NCI-H748 treated with DMSO at 0.1 percent for 48 hours (cell line): ENCODE measurements around the gene C3orf52.
"Not testable (repeated sequence)": the region's sequence is repeated elsewhere in the genome, so short reads cannot be mapped to it uniquely, and the experiment has no call there.

Source experiments
- DNase-seq: peaks from one replicate; lab custom pipeline; 2025; lab: John Stamatoyannopoulos, UW

C3orf52 gene, protein sequence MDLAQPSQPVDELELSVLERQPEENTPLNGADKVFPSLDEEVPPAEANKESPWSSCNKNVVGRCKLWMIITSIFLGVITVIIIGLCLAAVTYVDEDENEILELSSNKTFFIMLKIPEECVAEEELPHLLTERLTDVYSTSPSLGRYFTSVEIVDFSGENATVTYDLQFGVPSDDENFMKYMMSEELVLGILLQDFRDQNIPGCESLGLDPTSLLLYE

GRCh38 chr3:112086076-112086854 lies at the start of gene C3orf52:
Gene C3orf52 (plus strand): TSS chr3:112086389. CDS start chr3:112086408, 19 bp downstream.
- DNase-seq, result peak; percentile 61

DNA sequence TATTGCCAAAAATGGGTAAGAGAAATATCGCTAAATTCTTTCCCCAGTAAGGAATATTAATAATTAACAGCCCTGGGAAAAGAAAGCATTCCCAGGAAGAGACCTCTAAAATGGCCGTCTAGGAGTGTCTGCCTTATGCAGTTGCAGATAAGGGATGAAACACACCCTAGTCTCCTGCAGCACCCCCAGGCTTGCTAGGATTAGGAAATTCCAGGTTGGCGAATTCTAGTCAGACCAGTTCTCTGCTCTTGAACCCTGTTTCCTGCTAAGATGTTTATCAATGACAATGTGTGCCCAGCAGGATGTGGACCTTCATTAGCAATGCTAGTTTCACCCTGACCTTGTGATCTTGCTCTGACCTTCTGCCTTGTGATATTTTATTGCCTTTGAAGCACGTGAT lies 49.0 kb upstream of the C3orf52 start:
- DNase-seq, result not testable (repeated sequence)

DNA sequence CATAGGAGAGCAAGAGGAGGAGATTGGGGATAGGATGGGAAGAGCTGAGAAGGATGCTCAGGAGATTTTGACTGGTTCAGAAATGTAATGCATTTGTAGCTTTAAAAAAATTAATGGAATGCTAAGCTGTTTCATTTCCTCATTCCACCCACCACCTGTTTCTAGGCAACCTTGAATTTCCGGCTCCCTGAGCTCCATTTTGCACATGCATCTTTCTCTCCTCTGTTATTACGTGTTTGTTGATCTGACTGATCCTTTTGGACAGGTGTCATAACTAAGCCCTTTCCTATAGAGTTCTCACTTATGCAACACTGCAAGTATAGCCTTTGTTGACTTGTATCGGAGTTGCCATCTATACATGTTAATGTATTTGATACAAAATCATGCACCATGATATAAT lies 47.3 kb upstream of the C3orf52 start:
- DNase-seq, result no peak

GRCh38 chr3:112041321-112041720 lies 44.9 kb upstream of the C3orf52 start:
- DNase-seq, result no peak

- DNase-seq, result peak; percentile 99
Observed at GRCh38 chr3:112042842-112043280, 43.3 kb upstream of the C3orf52 start.

DNA sequence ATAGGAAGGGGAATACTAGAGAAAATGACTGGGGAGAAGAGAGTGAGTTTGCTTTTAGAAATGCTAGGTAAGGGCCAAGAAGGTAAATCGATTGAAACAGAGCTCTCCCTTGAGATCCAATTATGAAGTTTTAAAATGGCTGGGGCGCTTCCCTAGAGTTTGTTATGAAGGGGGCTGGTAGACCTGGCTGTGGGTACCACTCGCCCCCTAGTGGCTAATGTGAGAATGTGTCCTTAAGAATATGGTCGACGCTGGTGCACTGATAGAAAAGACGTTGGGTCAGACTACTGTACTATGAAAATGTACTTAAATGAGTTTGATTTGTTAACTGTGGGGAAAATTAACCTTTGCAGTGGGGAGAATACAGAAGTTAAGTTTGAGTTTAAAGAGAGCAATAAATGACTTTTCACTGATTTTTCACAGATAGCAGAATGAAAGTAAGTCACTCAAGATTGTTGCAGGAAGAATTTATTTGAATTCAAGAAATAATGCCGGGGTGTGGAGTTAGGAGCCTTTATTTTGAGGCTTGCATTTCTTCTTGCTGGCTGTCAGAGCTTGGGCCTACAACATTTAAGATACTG lies 42.5 kb upstream of the C3orf52 start:
- DNase-seq, result peak; percentile 80

DNA sequence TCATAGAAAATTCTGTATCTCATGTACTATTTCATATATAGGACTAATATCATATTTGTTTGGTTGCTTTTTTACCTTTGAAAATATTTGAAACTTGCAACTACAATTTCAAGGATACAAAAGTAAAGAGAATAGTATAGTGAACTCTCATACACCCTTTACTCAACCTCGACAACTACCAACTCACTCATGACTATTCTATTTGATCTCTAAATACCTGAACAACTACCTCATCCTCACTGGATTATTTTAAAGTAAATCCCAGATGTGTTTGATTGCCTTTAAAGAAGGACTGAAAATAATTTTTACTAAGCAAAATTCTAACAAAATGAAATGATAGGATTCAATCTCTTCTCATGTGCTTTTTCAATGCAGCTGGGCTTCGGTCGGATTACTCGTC lies 39.6 kb upstream of the C3orf52 start:
- no peak for DNase-seq

DNA sequence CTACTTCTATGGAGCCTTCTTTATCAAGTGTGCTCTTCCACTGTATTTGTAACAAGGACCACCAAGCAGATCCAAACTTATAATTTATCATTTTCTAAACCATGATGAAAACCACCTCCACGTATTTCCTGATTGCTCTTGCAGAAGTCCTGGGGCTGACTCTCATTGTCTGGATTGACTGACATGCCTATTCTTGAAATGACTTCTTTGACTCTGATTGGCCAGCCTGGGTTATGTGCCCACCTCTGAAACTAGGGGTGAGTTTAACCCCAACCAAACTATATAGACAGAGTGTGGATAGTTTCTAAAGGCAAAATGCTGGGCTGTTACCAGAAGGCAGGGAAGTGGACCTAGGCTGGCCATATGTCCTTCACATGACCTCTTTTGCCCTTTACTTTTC lies 38.9 kb upstream of the C3orf52 start:
- no peak for DNase-seq

- no peak for DNase-seq
Observed at GRCh38 chr3:112048911-112049310, 37.3 kb upstream of the C3orf52 start.

- no peak for DNase-seq
Observed at GRCh38 chr3:112053229-112053628, 33.0 kb upstream of the C3orf52 start.

- DNase-seq, result no peak
Observed at GRCh38 chr3:112056451-112056929, 29.7 kb upstream of the C3orf52 start.

GRCh38 chr3:112059497-112059896 lies 26.7 kb upstream of the C3orf52 start:
- no peak for DNase-seq

DNA sequence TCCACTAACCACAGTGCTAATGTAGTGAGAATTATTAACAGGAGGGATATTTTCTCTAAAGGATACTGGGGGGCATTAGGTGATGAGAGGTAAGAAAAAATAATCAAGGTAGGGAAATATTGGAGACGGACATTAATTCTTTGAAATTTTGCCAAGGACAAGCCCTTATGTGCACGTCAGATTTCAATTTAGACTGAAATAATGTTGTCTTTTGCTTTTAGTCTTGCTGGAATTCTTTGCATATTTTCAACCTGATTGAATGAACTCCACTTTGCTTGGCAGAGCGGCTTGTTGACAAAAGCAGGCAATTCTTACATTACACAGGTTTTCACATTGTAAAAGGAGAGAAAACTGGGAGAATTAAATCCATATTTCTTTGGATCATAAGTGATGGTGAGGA lies 25.0 kb upstream of the C3orf52 start:
- no peak for DNase-seq

GRCh38 chr3:112072387-112073060 lies 13.7 kb upstream of the C3orf52 start:
- not testable (repeated sequence) for DNase-seq

GRCh38 chr3:112074006-112074405 lies 12.2 kb upstream of the C3orf52 start:
- no peak for DNase-seq

GRCh38 chr3:112074616-112075497 lies 11.3 kb upstream of the C3orf52 start:
- peak; percentile 80 for DNase-seq

DNA sequence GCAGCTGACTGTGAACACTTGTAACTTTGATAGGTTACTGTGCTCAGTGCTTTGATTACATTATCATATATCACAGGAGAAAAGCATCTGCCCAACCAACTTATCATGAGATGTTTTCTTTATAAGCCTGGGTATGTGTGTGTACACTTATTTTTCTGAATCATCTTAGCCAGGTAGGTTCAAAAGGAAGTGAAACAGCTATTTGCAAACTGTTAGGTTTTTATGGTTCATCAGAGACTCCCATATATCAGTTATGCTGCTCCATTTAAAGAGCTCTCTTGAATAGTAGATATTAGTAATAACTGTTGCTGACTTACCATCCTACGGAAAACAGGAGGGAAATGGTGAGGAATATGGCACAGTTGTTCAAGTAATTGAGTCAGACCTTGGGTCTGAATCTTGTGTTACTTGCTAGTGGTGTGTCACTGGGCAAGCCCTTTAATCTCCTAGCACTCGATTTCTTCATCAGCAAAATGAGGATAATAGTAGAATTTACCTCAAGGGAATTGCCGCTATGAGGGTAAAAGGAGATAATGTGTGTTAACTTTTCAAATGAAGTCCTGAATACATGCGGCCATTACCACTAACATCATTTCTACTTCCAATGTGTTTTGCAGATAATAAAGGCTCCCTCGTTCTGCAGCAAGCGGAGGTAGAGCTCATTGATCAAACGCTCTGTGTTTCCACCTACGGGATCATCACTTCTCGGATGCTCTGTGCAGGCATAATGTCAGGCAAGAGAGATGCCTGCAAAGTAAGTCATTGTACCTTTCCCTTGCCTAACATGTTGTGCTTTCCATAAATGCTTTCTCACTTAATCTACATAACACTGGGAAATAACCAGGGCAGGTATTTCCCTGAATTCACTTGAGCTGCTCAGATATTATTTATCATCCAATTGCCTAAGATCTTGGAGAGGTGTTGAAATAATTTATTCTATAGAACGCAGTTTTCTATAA lies 7.8 kb upstream of the C3orf52 start:
- no peak for DNase-seq

DNA sequence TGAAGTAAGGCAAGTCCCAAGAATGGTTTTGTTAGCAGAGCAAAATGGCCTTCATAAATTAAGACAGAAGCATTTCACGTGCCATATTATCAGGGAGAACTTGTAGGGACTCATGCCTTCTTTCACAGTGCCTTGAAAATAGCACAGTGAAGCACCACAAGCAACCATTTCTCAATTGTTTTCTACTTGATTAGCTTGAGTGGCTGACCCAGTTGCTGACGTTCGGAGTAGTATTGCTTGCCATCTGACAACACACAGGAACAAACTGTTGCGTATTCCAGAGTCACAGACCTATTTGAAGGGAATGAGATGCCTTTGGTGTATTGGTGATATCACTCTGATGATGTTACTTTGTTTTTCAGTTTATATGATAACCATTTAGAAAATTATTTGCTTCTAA lies 3.0 kb upstream of the C3orf52 start:
- DNase-seq, result no peak

DNA sequence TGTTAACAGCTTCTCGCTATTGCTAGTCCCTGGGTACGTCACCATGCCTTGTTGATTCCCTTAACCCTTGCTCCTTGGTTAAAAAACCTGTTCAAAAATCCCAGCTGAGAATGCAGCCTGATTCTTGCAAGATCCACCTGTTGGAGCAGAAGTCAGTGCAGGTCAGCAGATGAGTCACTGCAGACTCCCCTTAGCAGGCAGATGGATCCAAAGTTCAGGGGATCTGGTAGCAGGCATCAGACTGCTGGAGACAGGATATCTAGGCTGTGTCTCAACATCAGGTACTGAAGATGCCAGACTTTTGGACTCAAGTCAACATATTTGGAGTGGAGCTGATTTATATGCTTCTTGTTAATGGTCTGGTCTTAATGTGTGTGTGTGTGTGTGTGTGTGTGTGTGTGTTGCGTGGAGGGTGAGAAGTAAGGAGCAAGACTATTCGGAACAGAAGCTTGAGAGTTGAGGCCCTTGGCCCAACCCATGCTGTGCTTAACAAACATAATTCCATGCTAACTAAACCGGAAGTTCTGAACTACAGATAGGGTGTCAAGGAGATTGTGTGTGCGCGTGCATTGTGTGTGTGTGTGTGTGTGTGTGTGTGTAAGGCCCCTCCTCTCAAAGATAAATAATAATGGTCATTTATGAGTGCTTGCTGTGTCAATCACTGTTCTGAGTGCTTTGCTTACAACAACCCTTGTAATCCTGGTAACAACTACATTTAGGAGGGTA lies 1.0 kb upstream of the C3orf52 start:
- no peak for DNase-seq

- DNase-seq, result no peak
Observed at GRCh38 chr3:112085735-112086075, 484 bp upstream of the C3orf52 start.
